GM12891 (cell line): ENCODE measurements around the gene HSBP1.

Experiments
- POLR2A ChIP-seq: IDR thresholded peaks from 2 replicates; pipeline ENCODE4 v1.6.1; 2011; ENCODE audit warnings: low read depth, low read length, control low read depth
- POU2F2 ChIP-seq: IDR thresholded peaks from 2 replicates; pipeline ENCODE4 v1.6.1; 2011; ENCODE audit warnings: low read depth, mild to moderate bottlenecking, control low read depth, low read length, moderate library complexity
- TAF1 ChIP-seq: IDR thresholded peaks from 2 replicates; pipeline ENCODE4 v1.6.1; 2011; ENCODE audit warnings: low read depth, low read length, control low read depth

- no peak for TF ChIP-seq POLR2A
- no peak for TF ChIP-seq TAF1
- TF ChIP-seq POU2F2: no peak
Measured at GRCh38 chr16:83851473-83851872, 43.7 kb downstream of the HSBP1 start.
